Measurements from ENCODE around the gene IGSF3.

Gene IGSF3

GRCh38 chr1:116529681-116530080 lies 137.9 kb downstream of the IGSF3 start:
- Histone ChIP-seq H3K27ac (ENCODE audit: low read depth, low read length) (no peak overlapping the region), H3K9me3 (ENCODE audit: control insufficient read depth in 1 of 2, low read length in 2 of 2) (peaks cover 0 to 11% of the 10 kb centered on the region in 2 donors), H3K4me1 (ENCODE audit: control insufficient read depth in 1 of 2, insufficient read depth in 2 of 2, low read length in 2 of 2) (no peaks in the 10 kb centered on the region), H3K9ac (ENCODE audit: low read depth in 1 of 2, low read length in 2 of 2) (no peak overlapping the region), H3K4me3 (ENCODE audit: low read depth in 1 of 2, low read length in 2 of 2) (no peak overlapping the region), H3K36me3 (ENCODE audit: control insufficient read depth in 1 of 2, insufficient read depth in 2 of 2, low read length in 2 of 2) (peaks cover 5 to 21% of the 10 kb centered on the region in 2 donors), H3K27me3 (ENCODE audit: control insufficient read depth in 1 of 2, insufficient read depth in 2 of 2, low read length in 2 of 2) (no peaks in the 10 kb centered on the region)

GRCh38 chr1:116529199-116529631 lies 138.3 kb downstream of the IGSF3 start:
- Histone ChIP-seq H3K36me3 (ENCODE audit: control insufficient read depth in 1 of 2, insufficient read depth in 2 of 2, low read length in 2 of 2) (peaks cover 5 to 21% of the 10 kb centered on the region in 2 donors), H3K27ac (ENCODE audit: low read depth, low read length) (no peak overlapping the region), H3K27me3 (ENCODE audit: control insufficient read depth in 1 of 2, insufficient read depth in 2 of 2, low read length in 2 of 2) (no peaks in the 10 kb centered on the region), H3K9me3 (ENCODE audit: control insufficient read depth in 1 of 2, low read length in 2 of 2) (peaks cover 0 to 11% of the 10 kb centered on the region in 2 donors), H3K4me3 (ENCODE audit: low read depth in 1 of 2, low read length in 2 of 2) (no peak overlapping the region), H3K4me1 (ENCODE audit: control insufficient read depth in 1 of 2, insufficient read depth in 2 of 2, low read length in 2 of 2) (no peaks in the 10 kb centered on the region), H3K9ac (ENCODE audit: low read depth in 1 of 2, low read length in 2 of 2) (no peak overlapping the region)

GRCh38 chr1:116528329-116529083 lies 139.0 kb downstream of the IGSF3 start:
- no peaks in the 10 kb centered on the region for H3K4me1 ChIP-seq (ENCODE audit: control insufficient read depth in 1 of 2, insufficient read depth in 2 of 2, low read length in 2 of 2)
- no peaks in the 10 kb centered on the region for H3K27me3 ChIP-seq (ENCODE audit: control insufficient read depth in 1 of 2, insufficient read depth in 2 of 2, low read length in 2 of 2)
- H3K9me3 ChIP-seq (ENCODE audit: control insufficient read depth in 1 of 2, low read length in 2 of 2), result peaks cover 0 to 11% of the 10 kb centered on the region in 2 donors
- no peak overlapping the region for H3K4me3 ChIP-seq (ENCODE audit: low read depth in 1 of 2, low read length in 2 of 2)
- H3K27ac ChIP-seq (ENCODE audit: low read depth, low read length), result no peak overlapping the region
- H3K9ac ChIP-seq (ENCODE audit: low read depth in 1 of 2, low read length in 2 of 2), result no peak overlapping the region
- peaks cover 5 to 15% of the 10 kb centered on the region in 2 donors for H3K36me3 ChIP-seq (ENCODE audit: control insufficient read depth in 1 of 2, insufficient read depth in 2 of 2, low read length in 2 of 2)

GRCh38 chr1:116525440-116525839 lies 142.1 kb downstream of the IGSF3 start:
- Histone ChIP-seq H3K9me3 (ENCODE audit: control insufficient read depth in 1 of 2, low read length in 2 of 2) (peaks cover 0 to 11% of the 10 kb centered on the region in 2 donors), H3K9ac (ENCODE audit: low read depth in 1 of 2, low read length in 2 of 2) (no peak overlapping the region), H3K36me3 (ENCODE audit: control insufficient read depth in 1 of 2, insufficient read depth in 2 of 2, low read length in 2 of 2) (peaks cover 0 to 7% of the 10 kb centered on the region in 2 donors), H3K27me3 (ENCODE audit: control insufficient read depth in 1 of 2, insufficient read depth in 2 of 2, low read length in 2 of 2) (no peaks in the 10 kb centered on the region), H3K27ac (ENCODE audit: low read depth, low read length) (no peak overlapping the region), H3K4me1 (ENCODE audit: control insufficient read depth in 1 of 2, insufficient read depth in 2 of 2, low read length in 2 of 2) (no peaks in the 10 kb centered on the region), H3K4me3 (ENCODE audit: low read depth in 1 of 2, low read length in 2 of 2) (no peak overlapping the region)

All from duodenal mucosa (tissue), 2 donors.